ENCODE data around the gene GPHB5. TPM values are rescaled to one million over a fixed set of nuclear protein-coding genes. Genes with fewer than 3 reads are reported as not detected.
"Not testable (repeated sequence)": the region's sequence is repeated elsewhere in the genome, so short reads cannot be mapped to it uniquely, and the experiment has no call there.

The GPHB5 gene
- total RNA-seq, 1 experiment from 2014 or later: not detected

DNA sequence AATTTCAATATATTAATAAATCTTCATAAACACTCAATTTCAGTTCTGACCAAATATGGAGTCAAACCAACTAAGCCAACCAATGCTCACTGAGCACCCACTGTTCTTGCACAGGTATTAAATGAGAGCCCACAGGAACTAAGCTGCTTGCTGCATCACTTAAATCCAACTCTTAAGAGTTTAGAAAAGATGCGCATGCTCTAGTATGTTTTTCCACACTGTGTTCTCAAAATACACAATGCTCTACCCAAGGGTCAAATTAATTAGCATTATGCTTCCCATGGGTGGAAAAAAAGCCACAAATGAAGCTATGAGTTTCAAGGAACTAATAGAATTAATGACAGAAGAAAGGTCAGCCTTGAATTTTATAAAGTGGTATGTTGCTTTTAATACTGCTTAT, 3.7 kb upstream of the GPHB5 start:
- TF ChIP-seq, protein P1, sequence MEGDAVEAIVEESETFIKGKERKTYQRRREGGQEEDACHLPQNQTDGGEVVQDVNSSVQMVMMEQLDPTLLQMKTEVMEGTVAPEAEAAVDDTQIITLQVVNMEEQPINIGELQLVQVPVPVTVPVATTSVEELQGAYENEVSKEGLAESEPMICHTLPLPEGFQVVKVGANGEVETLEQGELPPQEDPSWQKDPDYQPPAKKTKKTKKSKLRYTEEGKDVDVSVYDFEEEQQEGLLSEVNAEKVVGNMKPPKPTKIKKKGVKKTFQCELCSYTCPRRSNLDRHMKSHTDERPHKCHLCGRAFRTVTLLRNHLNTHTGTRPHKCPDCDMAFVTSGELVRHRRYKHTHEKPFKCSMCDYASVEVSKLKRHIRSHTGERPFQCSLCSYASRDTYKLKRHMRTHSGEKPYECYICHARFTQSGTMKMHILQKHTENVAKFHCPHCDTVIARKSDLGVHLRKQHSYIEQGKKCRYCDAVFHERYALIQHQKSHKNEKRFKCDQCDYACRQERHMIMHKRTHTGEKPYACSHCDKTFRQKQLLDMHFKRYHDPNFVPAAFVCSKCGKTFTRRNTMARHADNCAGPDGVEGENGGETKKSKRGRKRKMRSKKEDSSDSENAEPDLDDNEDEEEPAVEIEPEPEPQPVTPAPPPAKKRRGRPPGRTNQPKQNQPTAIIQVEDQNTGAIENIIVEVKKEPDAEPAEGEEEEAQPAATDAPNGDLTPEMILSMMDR (IDR thresholded peaks at IDR 0.05; ENCODE audit: unreplicated experiment): no peak
- CTCF ChIA-PET: no interaction called here
- H3K27me3 Mint-ChIP-seq (ENCODE audit: unreplicated experiment): peaks cover 30% of the 10 kb centered on the region
- no TSS peak for BruUV-seq (replicated peaks)
- intact Hi-C loops (cut with micrococcal nuclease; ENCODE audit: unreplicated experiment): no loop called here
- DNase-seq: no peak
- no peak overlapping the region for H3K27ac Mint-ChIP-seq (ENCODE audit: unreplicated experiment)
- no peaks in the 10 kb centered on the region for H3K9me3 Mint-ChIP-seq (ENCODE audit: low read depth, unreplicated experiment)
- no peak overlapping the region for H3K4me3 Mint-ChIP-seq (ENCODE audit: low read depth, unreplicated experiment)
- no peaks in the 10 kb centered on the region for H3K36me3 Mint-ChIP-seq (ENCODE audit: insufficient read depth, unreplicated experiment)
- no peaks in the 10 kb centered on the region for H3K4me1 Mint-ChIP-seq (ENCODE audit: low read depth, unreplicated experiment)

DNA sequence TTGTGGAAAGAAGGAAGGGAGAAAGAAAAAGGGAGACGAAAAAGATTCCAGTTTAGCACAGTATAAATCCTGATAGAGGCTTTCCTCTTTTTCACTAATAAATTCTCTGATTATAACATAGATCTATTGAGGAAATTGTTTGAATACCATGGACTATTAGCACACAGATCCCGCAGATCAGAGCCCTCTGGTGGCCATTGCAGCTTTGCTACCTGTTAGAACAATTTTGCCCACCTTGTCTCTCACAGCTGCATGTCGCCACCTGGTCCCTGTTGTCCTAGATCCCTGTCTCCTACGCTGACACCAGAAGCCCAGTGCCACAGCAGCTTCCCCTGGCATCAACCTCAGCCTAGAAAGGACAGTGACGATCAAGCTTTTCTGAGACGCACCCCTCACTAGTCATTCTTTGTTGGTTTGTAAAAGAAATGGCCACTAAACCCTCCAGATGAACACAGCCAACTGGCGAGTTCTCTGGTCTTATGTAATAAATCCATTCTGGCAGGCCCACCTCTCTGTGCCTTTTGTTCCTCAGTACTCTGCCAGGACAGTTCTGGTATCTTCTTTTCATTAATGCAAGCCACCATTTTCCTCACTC, 9.9 kb downstream of the GPHB5 start:
- peak; percentile 66 for DNase-seq
- intact Hi-C loops (cut with micrococcal nuclease; ENCODE audit: unreplicated experiment): loop anchor here (1.0 kb wide), 1 partner anchor 1146 kb away; no protein-coding TSS in a partner anchor
- TF ChIP-seq, protein P1 (IDR thresholded peaks at IDR 0.05; ENCODE audit: unreplicated experiment): peak; percentile 69
- Mint-ChIP-seq H3K36me3 (ENCODE audit: insufficient read depth, unreplicated experiment) (no peaks in the 10 kb centered on the region), H3K27ac (ENCODE audit: unreplicated experiment) (no peak overlapping the region), H3K27me3 (ENCODE audit: unreplicated experiment) (peaks cover 41% of the 10 kb centered on the region), H3K4me1 (ENCODE audit: low read depth, unreplicated experiment) (no peaks in the 10 kb centered on the region), H3K4me3 (ENCODE audit: low read depth, unreplicated experiment) (no peak overlapping the region), H3K9me3 (ENCODE audit: low read depth, unreplicated experiment) (no peaks in the 10 kb centered on the region)
- CTCF ChIA-PET: interaction anchor here (0.6 to 1.3 kb wide), 4 partner anchors 54 to 659 kb away, joined by 3 to 6 read pairs (median 4); no protein-coding TSS in a partner anchor
- no TSS peak for BruUV-seq (replicated peaks)

DNA sequence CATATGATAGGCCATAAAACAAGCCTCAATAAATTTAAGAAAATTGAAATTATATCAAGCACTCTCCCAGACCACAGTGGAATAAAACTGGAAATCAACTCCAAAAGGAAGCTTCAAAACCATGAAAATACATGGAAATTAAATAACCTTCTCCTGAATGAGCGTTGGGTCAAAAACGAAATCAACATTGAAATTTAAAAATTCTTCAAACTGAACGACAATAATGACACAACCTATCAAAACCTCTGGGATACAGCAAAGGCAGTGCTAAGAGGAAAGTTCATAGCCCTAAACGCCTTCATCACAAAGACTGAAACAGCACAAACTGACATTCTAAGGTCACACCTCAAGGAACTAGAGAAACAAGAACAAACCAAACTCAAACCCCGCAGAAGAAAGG, 14.3 kb downstream of the GPHB5 start:
- H3K27me3 Mint-ChIP-seq (ENCODE audit: unreplicated experiment); H3K36me3 Mint-ChIP-seq (ENCODE audit: insufficient read depth, unreplicated experiment); H3K9me3 Mint-ChIP-seq (ENCODE audit: low read depth, unreplicated experiment); BruUV-seq (replicated peaks); CTCF ChIA-PET; H3K4me3 Mint-ChIP-seq (ENCODE audit: low read depth, unreplicated experiment); DNase-seq; H3K4me1 Mint-ChIP-seq (ENCODE audit: low read depth, unreplicated experiment); intact Hi-C loops (cut with micrococcal nuclease; ENCODE audit: unreplicated experiment); H3K27ac Mint-ChIP-seq (ENCODE audit: unreplicated experiment): not testable (repeated sequence)

DNA sequence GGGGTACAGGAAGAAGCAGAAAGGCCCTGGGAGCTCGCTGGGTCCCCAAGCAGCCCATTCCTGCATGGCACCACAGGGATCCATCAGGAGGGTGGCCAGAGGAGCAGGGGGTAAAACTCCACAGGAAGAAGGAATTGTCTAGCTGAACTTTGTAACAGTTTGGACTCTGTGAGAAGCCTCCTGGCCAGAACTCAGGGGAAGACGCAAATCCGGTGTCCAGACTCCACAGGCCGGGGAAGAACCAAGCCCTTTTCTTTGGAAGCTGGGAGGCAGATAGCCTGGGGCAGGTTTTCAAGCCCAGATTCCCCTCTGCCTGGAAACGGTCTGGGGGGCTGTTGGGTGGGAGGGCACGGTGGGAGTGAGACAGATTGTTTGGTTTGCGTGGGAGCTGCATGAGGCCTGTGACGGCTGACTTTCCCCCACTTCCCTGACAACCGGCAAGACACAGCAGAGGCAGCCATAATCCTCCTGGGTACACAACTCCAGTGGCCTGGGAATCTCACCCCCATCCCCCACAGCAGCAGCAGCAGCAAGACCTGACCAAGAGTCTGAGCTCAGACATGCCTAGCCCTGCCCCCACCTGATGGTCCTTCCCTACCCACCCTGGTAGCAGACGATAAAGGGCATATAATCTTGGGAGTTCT, 16.7 kb downstream of the GPHB5 start:
- Mint-ChIP-seq H3K27ac (ENCODE audit: unreplicated experiment) (no peak overlapping the region), H3K4me3 (ENCODE audit: low read depth, unreplicated experiment) (no peak overlapping the region), H3K36me3 (ENCODE audit: insufficient read depth, unreplicated experiment) (no peaks in the 10 kb centered on the region), H3K9me3 (ENCODE audit: low read depth, unreplicated experiment) (no peaks in the 10 kb centered on the region), H3K4me1 (ENCODE audit: low read depth, unreplicated experiment) (no peaks in the 10 kb centered on the region), H3K27me3 (ENCODE audit: unreplicated experiment) (no peaks in the 10 kb centered on the region)
- no peak for DNase-seq
- BruUV-seq (replicated peaks): no TSS peak
- TF ChIP-seq, protein P1 (IDR thresholded peaks at IDR 0.05; ENCODE audit: unreplicated experiment): no peak
- intact Hi-C loops (cut with micrococcal nuclease; ENCODE audit: unreplicated experiment): no loop called here
- CTCF ChIA-PET: no interaction called here

DNA sequence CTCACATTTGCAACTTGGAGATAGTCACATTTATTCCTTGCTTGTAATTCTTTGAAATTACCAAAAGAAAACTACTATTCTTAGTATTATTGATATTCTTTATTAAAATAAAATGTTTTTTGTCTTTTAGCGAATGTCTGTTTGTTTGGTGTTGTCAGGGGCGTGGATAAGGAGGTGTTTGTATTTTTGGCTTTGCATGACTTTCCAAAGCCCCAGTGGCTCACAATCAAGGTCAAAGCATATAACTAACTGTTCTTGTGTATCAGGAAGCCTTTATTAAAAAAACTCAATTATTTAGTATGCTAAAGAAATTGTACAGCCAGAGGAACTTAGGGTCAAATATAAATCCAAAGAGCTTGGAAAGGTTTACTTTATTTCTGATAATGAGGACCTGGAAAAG, 17.9 kb downstream of the GPHB5 start:
- no peaks in the 10 kb centered on the region for H3K4me1 Mint-ChIP-seq (ENCODE audit: low read depth, unreplicated experiment)
- BruUV-seq (replicated peaks): no TSS peak
- H3K27me3 Mint-ChIP-seq (ENCODE audit: unreplicated experiment): no peaks in the 10 kb centered on the region
- H3K4me3 Mint-ChIP-seq (ENCODE audit: low read depth, unreplicated experiment): no peak overlapping the region
- intact Hi-C loops (cut with micrococcal nuclease; ENCODE audit: unreplicated experiment): no loop called here
- no peaks in the 10 kb centered on the region for H3K9me3 Mint-ChIP-seq (ENCODE audit: low read depth, unreplicated experiment)
- CTCF ChIA-PET: no interaction called here
- H3K36me3 Mint-ChIP-seq (ENCODE audit: insufficient read depth, unreplicated experiment): no peaks in the 10 kb centered on the region
- DNase-seq: no peak
- H3K27ac Mint-ChIP-seq (ENCODE audit: unreplicated experiment): no peak overlapping the region
- TF ChIP-seq, protein P1 (IDR thresholded peaks at IDR 0.05; ENCODE audit: unreplicated experiment): no peak

All from Calu3 (cell line).